D721Med (cell line): ENCODE measurements around the gene HOXD10.

Source experiments
- DNase-seq: peaks from one replicate; pipeline ENCODE4 v3.0.0; 2011; ENCODE audit warnings: low spot score; ENCODE audit not compliant: insufficient read length
- FAIRE-seq: peaks from 2 replicates; lab custom pipeline; 2011; peaks lifted over from hg19 to GRCh38; lab: Jason Lieb, UNC
- TF ChIP-seq, protein P1 (sequence below): IDR thresholded peaks from 2 replicates; pipeline ENCODE4 v1.5.1; 2012; ENCODE audit warnings: mild to moderate bottlenecking, control low read depth; ENCODE audit not compliant: insufficient read depth; ENCODE audit errors: missing control alignments

HOXD10 gene

DNA sequence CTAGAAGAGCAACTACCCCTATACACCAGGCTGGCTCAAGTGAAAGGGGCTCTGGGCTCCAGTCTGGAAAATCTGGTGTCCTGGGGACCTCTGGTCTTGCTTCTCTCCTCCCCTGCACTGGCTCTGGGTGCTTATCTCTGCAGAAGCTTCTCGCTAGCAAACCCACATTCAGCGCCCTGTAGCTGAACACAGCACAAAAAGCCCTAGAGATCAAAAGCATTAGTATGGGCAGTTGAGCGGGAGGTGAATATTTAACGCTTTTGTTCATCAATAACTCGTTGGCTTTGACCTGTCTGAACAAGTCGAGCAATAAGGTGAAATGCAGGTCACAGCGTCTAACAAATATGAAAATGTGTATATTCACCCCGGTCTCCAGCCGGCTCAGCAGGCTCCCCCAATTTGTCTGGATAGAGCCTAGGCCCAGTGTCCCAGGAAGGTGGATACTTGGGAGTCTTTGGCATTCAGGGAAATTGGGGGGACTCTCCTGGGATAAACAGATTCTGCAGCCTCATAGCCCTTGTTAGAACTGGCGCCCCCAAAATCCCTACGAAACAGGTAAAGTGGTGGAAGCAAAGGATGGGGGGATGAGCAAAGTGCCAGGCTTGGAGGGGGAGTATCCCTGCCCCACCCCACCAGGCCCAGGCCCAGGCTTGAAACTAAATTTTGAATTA, 32.3 kb downstream of the HOXD10 start:
- DNase-seq (no peak), FAIRE-seq (no peak)
- TF ChIP-seq, protein P1, sequence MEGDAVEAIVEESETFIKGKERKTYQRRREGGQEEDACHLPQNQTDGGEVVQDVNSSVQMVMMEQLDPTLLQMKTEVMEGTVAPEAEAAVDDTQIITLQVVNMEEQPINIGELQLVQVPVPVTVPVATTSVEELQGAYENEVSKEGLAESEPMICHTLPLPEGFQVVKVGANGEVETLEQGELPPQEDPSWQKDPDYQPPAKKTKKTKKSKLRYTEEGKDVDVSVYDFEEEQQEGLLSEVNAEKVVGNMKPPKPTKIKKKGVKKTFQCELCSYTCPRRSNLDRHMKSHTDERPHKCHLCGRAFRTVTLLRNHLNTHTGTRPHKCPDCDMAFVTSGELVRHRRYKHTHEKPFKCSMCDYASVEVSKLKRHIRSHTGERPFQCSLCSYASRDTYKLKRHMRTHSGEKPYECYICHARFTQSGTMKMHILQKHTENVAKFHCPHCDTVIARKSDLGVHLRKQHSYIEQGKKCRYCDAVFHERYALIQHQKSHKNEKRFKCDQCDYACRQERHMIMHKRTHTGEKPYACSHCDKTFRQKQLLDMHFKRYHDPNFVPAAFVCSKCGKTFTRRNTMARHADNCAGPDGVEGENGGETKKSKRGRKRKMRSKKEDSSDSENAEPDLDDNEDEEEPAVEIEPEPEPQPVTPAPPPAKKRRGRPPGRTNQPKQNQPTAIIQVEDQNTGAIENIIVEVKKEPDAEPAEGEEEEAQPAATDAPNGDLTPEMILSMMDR: no peak

DNA sequence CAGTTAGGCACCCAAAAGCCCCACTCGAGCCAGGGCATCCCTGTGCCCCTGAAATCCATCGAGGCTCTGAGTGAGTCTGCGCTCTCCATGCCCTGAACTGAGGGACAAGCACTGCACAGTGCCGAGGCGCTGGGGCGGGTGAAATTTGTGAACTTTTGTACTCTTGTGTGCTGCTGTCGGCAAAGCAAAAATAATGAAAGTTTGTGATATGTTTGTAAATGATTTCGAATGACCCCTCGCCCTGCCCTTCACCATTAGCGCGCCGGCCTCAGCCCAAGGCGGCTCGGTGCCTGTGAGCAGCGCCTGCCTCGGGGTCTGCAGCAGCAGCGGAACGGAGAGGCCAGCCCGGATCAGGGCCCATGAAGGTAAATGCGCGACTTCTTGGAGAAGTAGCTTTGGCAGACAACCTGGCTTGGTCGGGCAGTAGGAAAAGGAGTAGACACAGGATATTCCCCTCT, 32.9 kb downstream of the HOXD10 start:
- FAIRE-seq: no peak
- TF ChIP-seq, protein P1: no peak
- DNase-seq: no peak

DNA sequence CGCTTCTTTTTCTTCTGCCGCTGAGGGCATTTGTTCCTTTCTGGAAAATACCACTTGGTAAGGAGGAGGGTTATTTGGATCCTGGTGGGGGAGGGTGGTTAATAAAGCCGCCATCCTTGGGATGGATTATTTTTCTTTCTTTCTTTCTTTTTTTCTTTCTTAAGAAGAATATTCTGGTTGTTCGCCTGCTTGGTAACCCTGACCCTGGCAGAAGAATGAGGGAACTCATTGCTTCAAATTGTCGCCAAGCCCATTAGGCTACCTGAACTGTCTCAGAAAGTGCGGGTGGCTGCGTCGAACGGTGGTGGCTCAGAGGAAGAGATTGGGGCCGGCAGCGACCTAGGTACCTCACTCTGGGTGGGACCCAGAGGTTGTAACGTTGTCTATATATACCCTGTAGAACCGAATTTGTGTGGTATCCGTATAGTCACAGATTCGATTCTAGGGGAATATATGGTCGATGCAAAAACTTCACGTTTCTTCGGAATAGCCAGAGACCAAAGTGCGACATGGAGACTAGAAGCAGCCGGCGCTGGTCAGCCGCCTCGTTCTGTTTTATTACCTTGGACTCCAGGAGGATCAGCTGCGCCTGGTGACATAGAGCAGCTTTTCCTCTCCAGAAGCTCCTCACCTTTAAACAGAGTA, 33.5 kb downstream of the HOXD10 start:
- DNase-seq (no peak), FAIRE-seq (no peak)

DNA sequence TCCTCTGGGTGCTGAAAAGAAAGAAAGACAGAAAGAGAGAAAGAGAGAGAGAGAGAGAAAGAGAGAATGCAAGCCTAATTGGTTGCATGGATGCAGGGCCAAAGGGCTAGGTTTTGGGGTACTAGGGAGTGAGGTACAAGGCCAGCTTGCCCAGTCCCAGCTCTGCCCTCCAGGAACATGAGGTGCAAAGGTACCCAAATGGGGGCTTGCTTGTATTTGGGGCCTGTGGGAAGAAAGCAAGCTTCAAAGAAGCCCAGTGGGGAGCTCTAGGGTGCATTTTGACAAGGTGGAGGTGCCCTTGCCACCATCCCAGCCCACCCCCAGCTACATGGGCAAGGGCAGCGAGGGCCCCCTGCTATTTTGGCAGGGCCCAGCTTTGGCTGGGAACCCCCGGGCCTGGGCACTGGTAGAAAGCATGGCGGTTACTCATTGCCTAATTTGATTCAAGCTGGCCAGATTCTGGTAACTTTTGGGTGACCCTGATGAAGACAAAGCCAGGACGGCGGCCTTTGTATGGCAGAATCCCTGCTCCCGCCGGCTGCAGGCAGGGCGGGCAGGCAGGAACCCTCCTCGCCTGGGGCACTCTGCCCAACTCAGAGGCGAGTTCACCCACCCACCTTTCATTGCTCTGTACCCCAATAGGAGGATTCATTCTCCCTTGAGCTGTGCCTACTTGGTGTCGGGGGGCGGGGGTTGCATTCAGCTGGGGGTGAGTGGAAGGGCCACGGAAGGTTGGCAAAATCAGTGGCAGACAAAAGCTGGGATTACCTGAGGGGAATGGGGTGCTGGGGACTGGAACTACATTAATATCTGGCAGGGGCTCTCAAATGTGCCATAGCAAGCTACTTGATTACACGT, 34.2 kb downstream of the HOXD10 start:
- TF ChIP-seq, protein P1: no peak
- no peak for FAIRE-seq
- no peak for DNase-seq

More for the DNA sequence above, 33.5 kb downstream of the HOXD10 start:
- TF ChIP-seq, protein P1: no peak

DNA sequence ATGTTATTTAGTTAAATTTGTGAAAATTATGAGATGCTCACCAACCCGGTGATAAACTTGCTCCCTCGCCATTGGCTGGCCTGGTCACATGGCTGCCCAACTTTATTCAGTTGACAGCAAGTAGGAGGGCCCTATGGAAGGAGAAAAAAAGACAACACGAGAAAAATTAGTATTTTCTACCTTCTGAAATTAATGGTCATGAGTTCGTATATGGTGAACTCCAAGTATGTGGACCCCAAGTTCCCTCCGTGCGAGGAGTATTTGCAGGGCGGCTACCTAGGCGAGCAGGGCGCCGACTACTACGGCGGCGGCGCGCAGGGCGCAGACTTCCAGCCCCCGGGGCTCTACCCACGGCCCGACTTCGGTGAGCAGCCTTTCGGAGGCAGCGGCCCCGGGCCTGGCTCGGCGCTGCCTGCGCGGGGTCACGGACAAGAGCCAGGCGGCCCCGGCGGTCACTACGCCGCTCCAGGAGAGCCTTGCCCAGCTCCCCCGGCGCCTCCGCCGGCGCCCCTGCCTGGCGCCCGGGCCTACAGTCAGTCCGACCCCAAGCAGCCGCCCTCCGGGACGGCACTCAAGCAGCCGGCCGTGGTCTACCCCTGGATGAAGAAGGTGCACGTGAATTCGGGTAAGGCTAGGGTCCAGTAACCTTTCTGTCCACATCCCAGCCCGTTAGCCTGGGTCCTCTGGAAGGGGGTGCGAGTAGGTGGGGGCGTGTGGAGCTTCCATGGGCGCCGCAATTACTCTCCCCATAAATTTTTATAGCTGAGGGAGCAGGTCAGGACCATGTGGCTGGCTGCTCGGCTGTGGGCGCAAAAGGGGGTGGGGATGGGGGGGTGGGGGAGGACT, 35.1 kb downstream of the HOXD10 start, which contains the start of gene HOXD4:
Gene HOXD4 (plus strand): TSS at position 109 of the 846 bp plus-strand sequence. CDS start 84 bp downstream, at position 193.
- TF ChIP-seq, protein P1: no peak
- DNase-seq (no peak), FAIRE-seq (no peak)
